HepG2 (cell line): ENCODE measurements around the gene TMEM45A.

ENCODE experiments used
- CCAR2 ChIP-seq: fragments of 200-400 bp; formaldehyde crosslinking; optimal IDR thresholded peaks from 2 replicates; pipeline ENCODE3; 2018; ENCODE audit warnings: low read depth, mild to moderate bottlenecking, low read length, moderate library complexity
- CREB1 ChIP-seq, 2 experiments: fragments of 450-650 bp in 1 of 2; IDR thresholded peaks; 2 replicates each; pipeline ENCODE4 v1.6.1; 2016 to 2017; ENCODE audit warnings: control low read depth in 1 of 2, mild to moderate bottlenecking in 1 of 2, missing compliant biosample characterization in 1 of 2, missing genetic modification characterization in 1 of 2
- FOSL2 ChIP-seq: sonication (generic); formaldehyde crosslinking; IDR thresholded peaks from 2 replicates; pipeline ENCODE4 v1.4.0; 2020; ENCODE audit warnings: missing genetic modification reagents
- FOXP1 ChIP-seq, 2 experiments: fragments of 450-650 bp in 1 of 2; IDR thresholded peaks; 2 replicates each; pipeline ENCODE4 v1.6.1; 2017 to 2018; ENCODE audit warnings: antibody characterized with exemption in 1 of 2
- PRDM10 ChIP-seq: sonication (generic); formaldehyde crosslinking; IDR thresholded peaks from 2 replicates; pipeline ENCODE4 v1.4.0; 2020; ENCODE audit warnings: low read depth, missing genetic modification reagents
- TRIM22 ChIP-seq: fragments of 450-650 bp; IDR thresholded peaks from 2 replicates; pipeline ENCODE4 v1.6.1; 2017
- ZBTB40 ChIP-seq, 2 experiments: fragments of 450-650 bp in 1 of 2; sonication (generic) in 1 of 2; formaldehyde crosslinking in 1 of 2; IDR thresholded peaks; 2 replicates each; pipeline versions ENCODE4 v1.6.1 to v1.8.0; 2016 to 2022; ENCODE audit warnings: antibody characterized with exemption in 1 of 2, mild to moderate bottlenecking in 1 of 2, missing genetic modification reagents in 1 of 2
- ZFX ChIP-seq: sonication (generic); formaldehyde crosslinking; IDR thresholded peaks from 2 replicates; pipeline ENCODE4 v1.4.0; 2020; ENCODE audit warnings: mild to moderate bottlenecking, low read depth, missing genetic modification reagents, moderate library complexity

DNA sequence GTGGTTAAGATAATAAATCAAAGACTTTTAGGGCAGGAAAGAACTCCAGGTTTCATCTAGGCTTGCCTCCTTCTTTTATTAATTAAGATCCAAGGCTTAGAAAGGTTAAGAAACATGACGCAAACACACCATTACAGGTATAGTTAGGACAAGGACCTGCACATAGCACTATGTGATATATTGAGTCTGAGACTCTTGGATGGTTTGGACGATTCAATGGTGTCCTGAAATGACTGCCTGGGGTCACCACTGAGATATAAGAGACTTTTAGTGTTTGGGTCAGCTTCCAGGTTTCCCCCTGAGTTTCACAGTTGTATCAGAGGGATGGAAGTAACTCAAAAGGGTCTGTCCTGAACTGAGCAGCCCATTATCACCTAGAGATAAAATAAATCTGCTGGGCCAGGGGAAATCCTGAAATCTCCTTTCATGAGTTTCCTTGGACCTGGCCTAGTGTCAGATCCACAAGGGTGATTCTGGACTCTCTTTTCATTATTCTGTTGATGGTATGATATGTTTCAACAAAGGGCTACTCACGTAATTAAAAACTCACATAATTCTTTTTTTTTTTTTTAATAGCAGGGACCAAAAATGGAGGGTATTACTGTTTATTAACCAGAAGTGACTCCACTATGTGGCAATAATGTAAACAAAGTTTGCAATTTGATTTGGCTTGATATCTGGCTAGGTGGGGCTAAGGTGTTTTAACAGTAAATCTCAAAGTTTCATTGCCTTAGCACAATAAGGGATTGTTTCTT lies 61.4 kb downstream of the TMEM45A start:
- TF ChIP-seq PRDM10 (CRISPR knock-in tag) (no peak), FOSL2 (CRISPR knock-in tag) (no peak), FOXP1 (IDR thresholded peaks at IDR 0.05) (no peak), FOXP1 (CRISPR knock-in tag; IDR thresholded peaks at IDR 0.05) (no peak), TRIM22 (no peak), ZFX (no peak), CREB1 (IDR thresholded peaks at IDR 0.05) (no peak), CREB1 (CRISPR knock-in tag; IDR thresholded peaks at IDR 0.05) (no peak), ZBTB40 (IDR thresholded peaks at IDR 0.05) (no peak), ZBTB40 (CRISPR knock-in tag; IDR thresholded peaks at IDR 0.05) (no peak), CCAR2 (no peak)
